Natural killer cell (primary cell): ENCODE data around the gene MECP2. TPM values are rescaled to one million over a fixed set of nuclear protein-coding genes. Genes with fewer than 3 reads are reported as not detected.

Source experiments
- ATAC-seq, 3 donors: fragments of 150-1000 bp in 2 of 3; fragments of 200-7000 bp in 1 of 3; cut with Tn5 transposase; 1 replicate in 1 of 3; 2 replicates in 2 of 3; pipeline ENCODE4 v1.10.0; 2021; ENCODE audit warnings: mild to moderate bottlenecking in 2 of 3, moderate library complexity in 2 of 3
- DNase-seq, 2 donors: peaks; one replicate each; pipeline versions ENCODE4 v3.0.0 to v3.0.0-alpha.2; 2013 to 2021; ENCODE audit warnings: mixed read lengths in 1 of 2
- H3K27ac ChIP-seq: one replicate; pipeline ENCODE4 v1.5.1; 2013; ENCODE audit warnings: mild to moderate bottlenecking, low read length
- H3K27me3 ChIP-seq: one replicate; pipeline ENCODE4 v1.6.1; 2013; ENCODE audit warnings: low read length; ENCODE audit not compliant: control insufficient read depth, insufficient read depth
- H3K36me3 ChIP-seq: one replicate; pipeline ENCODE4 v1.6.1; 2013; ENCODE audit warnings: low read length; ENCODE audit not compliant: control insufficient read depth, insufficient read depth
- H3K4me1 ChIP-seq: one replicate; pipeline ENCODE4 v1.6.1; 2013; ENCODE audit warnings: low read length; ENCODE audit not compliant: control insufficient read depth, insufficient read depth
- H3K4me3 ChIP-seq: one replicate; pipeline ENCODE4 v1.5.1; 2013; ENCODE audit warnings: low read length
- H3K9me3 ChIP-seq: one replicate; pipeline ENCODE4 v1.6.1; 2013; ENCODE audit warnings: low read length; ENCODE audit not compliant: control insufficient read depth, insufficient read depth
- H3K27ac Mint-ChIP-seq, 2 donors: one replicate each; pipeline ENCODE4 v1.8.0; 2022; ENCODE audit warnings: mild to moderate bottlenecking in 2 of 2, mixed read lengths in 2 of 2, moderate library complexity in 1 of 2
- H3K27me3 Mint-ChIP-seq, 2 donors: one replicate each; pipeline ENCODE4 v1.8.0; 2022; ENCODE audit warnings: low read depth in 2 of 2, mixed read lengths in 2 of 2
- H3K36me3 Mint-ChIP-seq: one replicate; pipeline ENCODE4 v1.8.0; 2022; ENCODE audit warnings: mixed read lengths
- H3K4me1 Mint-ChIP-seq, 2 donors: one replicate each; pipeline ENCODE4 v1.8.0; 2022; ENCODE audit warnings: mixed read lengths in 2 of 2
- H3K4me3 Mint-ChIP-seq: one replicate; pipeline ENCODE4 v1.8.0; 2022; ENCODE audit warnings: mild to moderate bottlenecking, moderate library complexity, mixed read lengths
- H3K9me3 Mint-ChIP-seq, 2 donors: one replicate each; pipeline ENCODE4 v1.8.0; 2022; ENCODE audit warnings: mixed read lengths in 2 of 2
- CTCF ChIP-seq: fragments of 200-600 bp; IDR thresholded peaks from one replicate; pipeline ENCODE4 v1.8.0; 2022; ENCODE audit warnings: antibody characterized with exemption
- WGBS: methylation state at CpG from one replicate; pipeline ENCODE4 v1.1.7; 2013; ENCODE audit warnings: missing lambda C conversion rate; ENCODE audit not compliant: insufficient coverage; 5-methylcytosine and 5-hydroxymethylcytosine counted together
- intact Hi-C: fragments of 100-400 bp; cut with micrococcal nuclease; formaldehyde crosslinking; loops from one replicate; pipeline ENCODE4 v1.14.2; 2022
- total RNA-seq, 4 donors: library from RNA; stranded (reverse); fragments of 120-200 nt in 1 of 4; gene quantifications; one replicate each; pipeline versions ENCODE4 v1.2.3 to v1.2.4, GENCODE V29; 2013 to 2022

MECP2 gene
- total RNA-seq, 3 donors from 2014 or later (not counting 1 experiment from before 2014, with no cell fraction given) = 177 to 198 (median 182) TPM

- H3K4me3 ChIP-seq = peak overlapping the region; percentile 50
- H3K27ac Mint-ChIP-seq = peak overlapping the region; percentile 86 to 91
- no peak for ATAC-seq
- DNase-seq = peak in 1 of 2 donors; percentile 23
- 32% methylated on average over 9 of the region's 9 CpGs for WGBS
- no peaks in the 10 kb centered on the region for H3K27me3 ChIP-seq
- no peaks in the 10 kb centered on the region for H3K9me3 Mint-ChIP-seq
- H3K4me1 Mint-ChIP-seq = peaks cover 0 to 6% of the 10 kb centered on the region in 2 donors
- H3K9me3 ChIP-seq = no peaks in the 10 kb centered on the region
- H3K4me3 Mint-ChIP-seq = peak overlapping the region; percentile 81
- peak overlapping the region; percentile 77 for H3K27ac ChIP-seq
- peaks cover 20% of the 10 kb centered on the region for H3K36me3 ChIP-seq
- H3K27me3 Mint-ChIP-seq = no peaks in the 10 kb centered on the region
- peaks cover 27% of the 10 kb centered on the region for H3K4me1 ChIP-seq
- intact Hi-C loops = no loop called here
- H3K36me3 Mint-ChIP-seq = no peaks in the 10 kb centered on the region
- TF ChIP-seq CTCF = no peak
Measured at GRCh38 chrX:154020536-154021115, 76.9 kb downstream of the MECP2 start.

- intact Hi-C loops = loop anchor here (10.0 kb wide), 1 partner anchor 75 kb away; the partner anchor contains the start of gene MECP2
- Histone ChIP-seq H3K36me3 (peaks cover 21% of the 10 kb centered on the region), H3K27me3 (no peaks in the 10 kb centered on the region), H3K27ac (peak within 1 kb of the TSS; percentile 77), H3K4me3 (peak within 1 kb of the TSS; percentile 50), H3K9me3 (no peaks in the 10 kb centered on the region), H3K4me1 (peaks cover 27% of the 10 kb centered on the region)
- Mint-ChIP-seq H3K36me3 (no peaks in the 10 kb centered on the region), H3K9me3 (no peaks in the 10 kb centered on the region), H3K4me1 (peaks cover 0 to 6% of the 10 kb centered on the region in 2 donors), H3K27ac (peak within 1 kb of the TSS; percentile 86 to 91), H3K4me3 (peak within 1 kb of the TSS; percentile 89), H3K27me3 (no peaks in the 10 kb centered on the region)
- peak; percentile 53 to 77 for DNase-seq
- TF ChIP-seq CTCF = no peak
- WGBS = under 1% methylated on average over 99 of the region's 99 CpGs
- ATAC-seq = peak; percentile 86 to 92 (median 87)
Measured at GRCh38 chrX:154019633-154020528, 77.6 kb downstream of the MECP2 start, which contains the start of gene IRAK1. IRAK1 (minus strand) TSS chrX:154019902; CDS start chrX:154019812, 90 bp downstream.

DNA sequence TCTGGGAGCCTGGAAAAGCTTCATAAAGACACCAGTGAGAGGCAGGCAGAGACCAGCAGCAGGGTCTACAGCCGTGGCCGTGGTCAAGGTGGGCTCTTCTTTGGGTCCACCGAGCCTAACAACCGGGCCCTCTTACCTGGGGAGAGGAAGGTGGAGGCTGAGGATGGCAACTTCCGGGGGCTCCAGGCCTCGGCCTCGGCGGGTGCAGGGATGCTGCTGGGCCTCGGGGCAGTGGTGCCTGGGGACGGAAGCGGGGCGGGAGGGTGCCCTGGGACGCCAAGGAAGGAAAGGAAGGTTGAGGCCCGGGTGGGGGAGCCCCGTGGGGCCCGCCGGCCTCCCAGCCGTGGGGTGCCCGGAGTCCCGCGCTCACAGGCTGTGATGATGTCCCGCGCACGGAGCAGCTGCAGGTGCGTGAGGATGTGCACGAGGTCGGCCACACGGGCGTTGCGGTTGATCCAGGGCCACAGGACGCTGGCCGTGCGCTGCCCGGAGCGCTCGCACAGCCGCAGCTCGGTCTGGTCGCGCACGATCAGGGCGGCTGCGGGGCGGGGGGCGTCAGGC lies 78.4 kb downstream of the MECP2 start:
- DNase-seq = peak in 1 of 2 donors; percentile 48
- H3K4me3 Mint-ChIP-seq = peak overlapping the region; percentile 89

More for the DNA sequence above, 78.4 kb downstream of the MECP2 start:
- Histone ChIP-seq H3K4me3 (peak overlapping the region; percentile 47), H3K4me1 (peaks cover 27% of the 10 kb centered on the region), H3K27me3 (no peaks in the 10 kb centered on the region), H3K9me3 (no peaks in the 10 kb centered on the region), H3K27ac (peak overlapping the region; percentile 60), H3K36me3 (peaks cover 21% of the 10 kb centered on the region)
- no peaks in the 10 kb centered on the region for H3K9me3 Mint-ChIP-seq
- peaks cover 0 to 6% of the 10 kb centered on the region in 2 donors for H3K4me1 Mint-ChIP-seq
- WGBS = 0% methylated on average over 45 of the region's 45 CpGs
- H3K27ac Mint-ChIP-seq = peak overlapping the region; percentile 80 to 81
- no peaks in the 10 kb centered on the region for H3K36me3 Mint-ChIP-seq
- no peaks in the 10 kb centered on the region for H3K27me3 Mint-ChIP-seq
- intact Hi-C loops = loop anchor here (10.0 kb wide), 1 partner anchor 76 kb away; the partner anchor contains the start of gene MECP2
- peak in 2 of 3 donors; percentile 5 to 11 for ATAC-seq
- no peak for TF ChIP-seq CTCF
